Peyer's patch (tissue), 4 donors: Measurements from ENCODE around the gene FTCD. TPM values are rescaled to one million over a fixed set of nuclear protein-coding genes. Genes with fewer than 3 reads are reported as not detected.

Source experiments
- DNase-seq, 3 donors: peaks; one replicate each; pipeline ENCODE4 v3.0.0-alpha.2; 2017 to 2019
- H3K27ac ChIP-seq, 4 donors: fragments of 200-600 bp; sonication (generic); one replicate each; pipeline ENCODE4 v1.5.1; 2016 to 2019
- H3K27me3 ChIP-seq, 2 donors: fragments of 200-600 bp; sonication (generic); one replicate each; pipeline ENCODE4 v1.5.1; 2019
- H3K36me3 ChIP-seq, 3 donors: fragments of 200-600 bp; sonication (generic); one replicate each; pipeline ENCODE4 v1.5.1; 2016 to 2019
- H3K4me1 ChIP-seq, 4 donors: fragments of 200-600 bp; sonication (generic); one replicate each; pipeline ENCODE4 v1.5.1; 2016 to 2019
- H3K4me3 ChIP-seq, 4 donors: fragments of 200-600 bp; sonication (generic); 1 replicate in 3 of 4; 2 replicates in 1 of 4; pipeline ENCODE4 v1.5.1; 2016 to 2019; ENCODE audit warnings: mild to moderate bottlenecking in 1 of 4
- H3K9me3 ChIP-seq, 4 donors: fragments of 200-600 bp; sonication (generic); one replicate each; pipeline ENCODE4 v1.5.1; 2016 to 2019; ENCODE audit warnings: mild to moderate bottlenecking in 1 of 4
- CTCF ChIP-seq, 6 experiments: fragments of 450-650 bp in 4 of 6; fragments of 200-600 bp in 2 of 6; sonication (generic) in 1 of 6; IDR thresholded peaks; one replicate each; pipeline ENCODE4 v1.5.1; 2017 to 2019; ENCODE audit warnings: antibody characterized with exemption in 6 of 6, mild to moderate bottlenecking in 3 of 6, moderate library complexity in 1 of 6
- POLR2A ChIP-seq, 2 donors: fragments of 450-650 bp; IDR thresholded peaks; one replicate each; pipeline ENCODE4 v1.5.1; 2017; ENCODE audit warnings: antibody characterized with exemption in 2 of 2, mild to moderate bottlenecking in 2 of 2, moderate library complexity in 2 of 2
- total RNA-seq, 4 donors: library from RNA; depleted of rRNA; stranded (reverse); fragments of >200 nt; gene quantifications; one replicate each; pipeline ENCODE4 v1.1.0, GENCODE V29; 2016

Gene FTCD
- total RNA-seq, 4 donors from 2014 or later: 0.67 to 1.0 TPM; not detected in 2

GRCh38 chr21:46191686-46192575, 36.6 kb upstream of the FTCD start:
- no peaks in the 10 kb centered on the region for H3K27me3 ChIP-seq
- H3K4me3 ChIP-seq: no peak overlapping the region
- no peak for TF ChIP-seq POLR2A (IDR thresholded peaks at IDR 0.05)
- no peak for TF ChIP-seq CTCF (IDR thresholded peaks at IDR 0.05)
- H3K36me3 ChIP-seq: peaks cover 0 to 51% (median 0%) of the 10 kb centered on the region in 3 donors
- peaks cover 0 to 6% (median 0%) of the 10 kb centered on the region in 4 donors for H3K4me1 ChIP-seq
- no peak overlapping the region for H3K27ac ChIP-seq
- peak in 2 of 3 donors; percentile 9 to 33 for DNase-seq
- H3K9me3 ChIP-seq: no peaks in the 10 kb centered on the region

GRCh38 chr21:46191257-46191685, 35.9 kb upstream of the FTCD start:
- H3K4me3 ChIP-seq: no peak overlapping the region
- peak in 2 of 3 donors; percentile 15 to 46 for DNase-seq
- no peaks in the 10 kb centered on the region for H3K27me3 ChIP-seq
- TF ChIP-seq CTCF (IDR thresholded peaks at IDR 0.05) (no peak), POLR2A (IDR thresholded peaks at IDR 0.05) (no peak)
- H3K4me1 ChIP-seq: peaks cover 0 to 6% (median 0%) of the 10 kb centered on the region in 4 donors
- H3K27ac ChIP-seq: no peak overlapping the region
- peaks cover 0 to 45% (median 0%) of the 10 kb centered on the region in 3 donors for H3K36me3 ChIP-seq
- H3K9me3 ChIP-seq: no peaks in the 10 kb centered on the region

GRCh38 chr21:46190491-46191131, 35.2 kb upstream of the FTCD start:
- Histone ChIP-seq H3K4me1 (peaks cover 0 to 6% (median 0%) of the 10 kb centered on the region in 4 donors), H3K4me3 (no peak overlapping the region), H3K27ac (no peak overlapping the region), H3K27me3 (no peaks in the 10 kb centered on the region), H3K36me3 (peaks cover 0 to 38% (median 0%) of the 10 kb centered on the region in 3 donors), H3K9me3 (no peaks in the 10 kb centered on the region)
- no peak for TF ChIP-seq CTCF (IDR thresholded peaks at IDR 0.05)
- TF ChIP-seq POLR2A (IDR thresholded peaks at IDR 0.05): no peak
- DNase-seq: peak in 1 of 3 donors; percentile 37

GRCh38 chr21:46189959-46190490, 34.6 kb upstream of the FTCD start:
- Histone ChIP-seq H3K4me3 (no peak overlapping the region), H3K4me1 (peaks cover 0 to 6% (median 0%) of the 10 kb centered on the region in 4 donors), H3K27ac (no peak overlapping the region), H3K36me3 (peaks cover 0 to 32% (median 0%) of the 10 kb centered on the region in 3 donors), H3K9me3 (no peaks in the 10 kb centered on the region), H3K27me3 (no peaks in the 10 kb centered on the region)
- no peak for TF ChIP-seq CTCF (IDR thresholded peaks at IDR 0.05)
- TF ChIP-seq POLR2A (IDR thresholded peaks at IDR 0.05): no peak
- DNase-seq: peak in 2 of 3 donors; percentile 9 to 29

GRCh38 chr21:46189213-46189958, 34.0 kb upstream of the FTCD start:
- TF ChIP-seq CTCF (IDR thresholded peaks at IDR 0.05) (no peak), POLR2A (IDR thresholded peaks at IDR 0.05) (no peak)
- Histone ChIP-seq H3K4me1 (peaks cover 0 to 6% (median 0%) of the 10 kb centered on the region in 4 donors), H3K27me3 (no peaks in the 10 kb centered on the region), H3K27ac (peak overlapping the region in 2 of 4 donors; percentile 13 to 42), H3K9me3 (no peaks in the 10 kb centered on the region), H3K4me3 (no peak overlapping the region), H3K36me3 (peaks cover 0 to 26% (median 0%) of the 10 kb centered on the region in 3 donors)
- DNase-seq: peak in 2 of 3 donors; percentile 11 to 14
